ENCODE results near the gene BEND3. TPM values are rescaled to one million over a fixed set of nuclear protein-coding genes. Genes with fewer than 3 reads are reported as not detected.
A peak's percentile ranks its signal among the peaks of the same experiment; 100 is the strongest.
"Not testable (repeated sequence)": the region's sequence is repeated elsewhere in the genome, so short reads cannot be mapped to it uniquely, and the experiment has no call there.

BEND3 gene
- total RNA-seq, 1 donor from 2014 or later, result 1.9 TPM

GRCh38 chr6:107120404-107120803 lies 5.1 kb upstream of the BEND3 start:
- DNase-seq, result no peak

- no peak for DNase-seq
Measured at GRCh38 chr6:107118976-107119375, 3.7 kb upstream of the BEND3 start.

GRCh38 chr6:107118540-107118939 lies 3.2 kb upstream of the BEND3 start:
- DNase-seq, result not testable (repeated sequence)

GRCh38 chr6:107116931-107117330 lies 1.6 kb upstream of the BEND3 start:
- DNase-seq, result no peak

GRCh38 chr6:107116328-107116892 lies 1.1 kb upstream of the BEND3 start:
- DNase-seq, result peak; percentile 40

- peak; percentile 49 for DNase-seq
Measured at GRCh38 chr6:107115695-107116327, 496 bp upstream of the BEND3 start.

- DNase-seq, result peak; percentile 88
Measured at GRCh38 chr6:107114213-107114925, 946 bp downstream of the BEND3 start.

GRCh38 chr6:107110200-107110599 lies 5.1 kb downstream of the BEND3 start:
- DNase-seq, result no peak

GRCh38 chr6:107108201-107108890 lies 7.0 kb downstream of the BEND3 start:
- DNase-seq, result no peak

GRCh38 chr6:107107791-107108190 lies 7.5 kb downstream of the BEND3 start:
- DNase-seq, result no peak

- peak; percentile 6 for DNase-seq
Measured at GRCh38 chr6:107106165-107106564, 9.2 kb downstream of the BEND3 start.

- peak; percentile 55 for DNase-seq
Measured at GRCh38 chr6:107105511-107106116, 9.7 kb downstream of the BEND3 start.

- no peak for DNase-seq
Measured at GRCh38 chr6:107103082-107103481, 12.2 kb downstream of the BEND3 start.

- no peak for DNase-seq
Measured at GRCh38 chr6:107102414-107102805, 12.9 kb downstream of the BEND3 start.

- DNase-seq, result no peak
Measured at GRCh38 chr6:107101686-107102413, 13.5 kb downstream of the BEND3 start.

- no peak for DNase-seq
Measured at GRCh38 chr6:107101211-107101610, 14.1 kb downstream of the BEND3 start.

GRCh38 chr6:107098436-107099307 lies 16.6 kb downstream of the BEND3 start:
- DNase-seq, result no peak

GRCh38 chr6:107084459-107084858 lies 30.9 kb downstream of the BEND3 start:
- DNase-seq, result not testable (repeated sequence)

- no peak for DNase-seq
Measured at GRCh38 chr6:107083921-107084320, 31.4 kb downstream of the BEND3 start.

- DNase-seq, result no peak
Measured at GRCh38 chr6:107083047-107083768, 32.1 kb downstream of the BEND3 start.

- DNase-seq, result no peak
Measured at GRCh38 chr6:107082045-107082444, 33.3 kb downstream of the BEND3 start.
